Adipocyte (in vitro differentiated cells): ENCODE data around the gene FAM78B.
A peak's percentile ranks its signal among the peaks of the same experiment; 100 is the strongest.

Source experiments
- DNase-seq: peaks from one replicate; pipeline ENCODE4 v3.0.0-alpha.2; 2015; ENCODE audit warnings: low read depth
- H3K27me3 ChIP-seq: replicated peaks from 2 replicates; pipeline ENCODE4 v1.7.0; 2013; ENCODE audit warnings: mild to moderate bottlenecking, low read length, moderate library complexity; ENCODE audit not compliant: control insufficient read depth, insufficient read depth
- H3K36me3 ChIP-seq: 2 replicates; pipeline ENCODE4 v1.7.0; 2013; ENCODE audit warnings: low read length, mild to moderate bottlenecking, moderate library complexity; ENCODE audit not compliant: control insufficient read depth, insufficient read depth, severe bottlenecking
- H3K4me1 ChIP-seq: 2 replicates; pipeline ENCODE4 v1.7.0; 2013; ENCODE audit warnings: mild to moderate bottlenecking, low read length, moderate library complexity; ENCODE audit not compliant: control insufficient read depth, insufficient read depth
- H3K4me3 ChIP-seq: 2 replicates; pipeline ENCODE4 v1.7.0; 2013; ENCODE audit warnings: mild to moderate bottlenecking, low read length, moderate library complexity
- H3K9ac ChIP-seq: 2 replicates; pipeline ENCODE4 v1.7.0; 2013; ENCODE audit warnings: mild to moderate bottlenecking, low read length, moderate library complexity
- H3K9me3 ChIP-seq: 2 replicates; pipeline ENCODE4 v1.7.0; 2013; ENCODE audit warnings: mild to moderate bottlenecking, low read length, moderate library complexity; ENCODE audit not compliant: control insufficient read depth

FAM78B gene

DNA sequence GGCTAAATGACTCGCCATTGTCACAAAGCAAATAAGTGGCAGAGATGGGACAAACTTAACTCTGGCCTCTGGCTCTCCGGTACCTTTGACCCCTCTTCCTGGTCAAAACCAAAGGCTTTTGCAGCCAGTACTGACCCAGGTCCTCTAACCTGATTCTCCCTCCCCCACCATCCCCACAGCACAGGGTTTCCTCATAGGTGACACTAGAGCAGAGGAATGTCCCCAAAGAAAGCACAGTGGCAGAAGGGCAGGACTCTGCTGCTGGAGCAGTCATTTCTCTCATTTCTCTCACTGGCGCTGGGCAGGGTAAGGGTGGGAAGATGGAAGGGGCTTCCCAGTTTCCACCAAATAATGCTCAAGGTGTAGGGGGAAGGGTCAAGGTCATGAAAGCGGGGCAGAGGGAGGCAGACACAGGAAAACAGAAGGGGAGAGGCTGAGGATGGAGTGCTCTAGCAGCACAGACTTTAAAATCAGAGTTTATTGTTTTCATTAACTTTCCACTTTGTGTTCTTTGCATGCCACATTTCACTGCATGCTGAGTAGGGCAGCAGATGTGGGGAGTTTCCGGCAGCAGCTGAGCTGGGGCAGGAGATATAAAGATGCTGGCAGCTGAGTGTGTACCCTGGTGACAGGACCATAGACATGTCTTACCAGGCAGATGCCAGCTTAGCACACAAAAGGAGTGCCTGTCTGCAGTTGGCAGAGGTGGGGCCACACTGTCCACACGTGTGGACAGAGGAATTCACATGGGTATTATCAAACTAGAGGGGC, 80.5 kb downstream of the FAM78B start:
- H3K4me3 ChIP-seq, result no peak overlapping the region
- no peaks in the 10 kb centered on the region for H3K4me1 ChIP-seq
- no peaks in the 10 kb centered on the region for H3K9me3 ChIP-seq
- H3K27me3 ChIP-seq, result peaks cover 3% of the 10 kb centered on the region
- no peak overlapping the region for H3K9ac ChIP-seq
- no peaks in the 10 kb centered on the region for H3K36me3 ChIP-seq
- no peak for DNase-seq

GRCh38 chr1:166084613-166085012, 82.2 kb downstream of the FAM78B start:
- no peak overlapping the region for H3K9ac ChIP-seq
- peaks cover 3% of the 10 kb centered on the region for H3K27me3 ChIP-seq
- H3K9me3 ChIP-seq, result no peaks in the 10 kb centered on the region
- H3K36me3 ChIP-seq, result no peaks in the 10 kb centered on the region
- no peak for DNase-seq
- H3K4me3 ChIP-seq, result no peak overlapping the region
- H3K4me1 ChIP-seq, result no peaks in the 10 kb centered on the region

DNA sequence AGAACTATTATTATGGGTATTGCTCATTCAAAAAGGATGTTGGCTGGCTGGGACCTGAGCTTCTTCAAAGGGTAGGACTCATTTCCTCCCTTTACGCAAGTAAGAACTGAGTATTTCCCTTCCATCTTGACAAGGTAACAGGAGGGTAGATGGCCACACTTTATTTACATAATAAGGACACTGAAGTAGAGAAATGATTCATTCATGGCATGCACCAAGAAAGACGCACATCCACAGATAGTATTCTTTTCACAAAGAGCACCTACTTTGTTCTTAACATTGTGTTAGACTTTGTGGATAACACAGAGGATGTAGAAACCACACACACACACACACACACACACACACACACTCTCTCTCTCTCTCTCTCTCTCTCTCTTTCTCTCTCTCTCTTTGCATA, 82.9 kb downstream of the FAM78B start:
- Histone ChIP-seq H3K27me3 (peaks cover 3% of the 10 kb centered on the region), H3K9ac (no peak overlapping the region), H3K36me3 (no peaks in the 10 kb centered on the region), H3K4me1 (no peaks in the 10 kb centered on the region), H3K4me3 (no peak overlapping the region), H3K9me3 (no peaks in the 10 kb centered on the region)
- DNase-seq, result no peak

GRCh38 chr1:166082601-166083000, 84.2 kb downstream of the FAM78B start:
- H3K4me3 ChIP-seq, result no peak overlapping the region
- no peak overlapping the region for H3K9ac ChIP-seq
- no peaks in the 10 kb centered on the region for H3K4me1 ChIP-seq
- no peaks in the 10 kb centered on the region for H3K9me3 ChIP-seq
- H3K27me3 ChIP-seq, result no peaks in the 10 kb centered on the region
- no peaks in the 10 kb centered on the region for H3K36me3 ChIP-seq
- no peak for DNase-seq

- no peaks in the 10 kb centered on the region for H3K36me3 ChIP-seq
- no peak overlapping the region for H3K4me3 ChIP-seq
- no peak overlapping the region for H3K9ac ChIP-seq
- H3K9me3 ChIP-seq, result no peaks in the 10 kb centered on the region
- DNase-seq, result no peak
- no peaks in the 10 kb centered on the region for H3K4me1 ChIP-seq
- no peaks in the 10 kb centered on the region for H3K27me3 ChIP-seq
Observed at GRCh38 chr1:166080967-166081870, 85.6 kb downstream of the FAM78B start.

DNA sequence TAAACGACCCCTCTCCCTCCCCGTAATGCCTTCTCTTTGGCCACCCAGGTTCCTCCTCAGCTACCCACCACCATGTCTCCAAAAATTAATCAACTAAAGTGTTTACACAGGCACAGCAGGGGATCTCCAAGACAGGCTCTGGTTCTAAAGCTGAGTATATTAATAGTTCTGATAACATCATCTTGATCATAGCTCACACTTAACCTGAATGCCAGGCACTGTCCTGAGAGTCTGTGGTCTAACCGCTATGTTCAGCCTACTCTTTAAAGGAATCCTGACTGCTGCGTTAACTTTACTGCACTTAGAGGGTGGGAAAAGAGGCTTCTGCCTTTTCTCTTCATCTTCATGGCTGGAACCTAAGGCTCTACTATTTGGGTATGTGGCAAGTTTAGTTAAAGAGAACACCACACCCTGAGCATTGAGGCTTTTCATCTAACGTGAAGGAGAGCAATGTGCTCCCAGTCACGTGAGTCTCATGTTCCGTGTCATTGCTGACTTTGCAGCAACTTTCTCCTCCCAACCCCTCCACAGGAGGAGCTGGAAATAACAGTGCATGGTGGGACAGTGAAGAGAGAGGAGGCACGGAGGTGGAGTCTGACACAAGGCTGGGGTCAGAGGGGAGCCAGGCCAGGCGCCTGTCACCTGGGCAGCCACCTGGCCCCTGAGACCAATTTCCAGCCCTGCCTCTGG, 86.4 kb downstream of the FAM78B start:
- Histone ChIP-seq H3K4me1 (no peaks in the 10 kb centered on the region), H3K9me3 (no peaks in the 10 kb centered on the region), H3K4me3 (no peak overlapping the region), H3K36me3 (no peaks in the 10 kb centered on the region), H3K27me3 (no peaks in the 10 kb centered on the region), H3K9ac (no peak overlapping the region)
- no peak for DNase-seq

GRCh38 chr1:166079276-166079675, 87.5 kb downstream of the FAM78B start:
- Histone ChIP-seq H3K9ac (no peak overlapping the region), H3K4me3 (no peak overlapping the region), H3K27me3 (no peaks in the 10 kb centered on the region), H3K4me1 (no peaks in the 10 kb centered on the region), H3K36me3 (no peaks in the 10 kb centered on the region), H3K9me3 (no peaks in the 10 kb centered on the region)
- no peak for DNase-seq

- Histone ChIP-seq H3K9me3 (no peaks in the 10 kb centered on the region), H3K36me3 (no peaks in the 10 kb centered on the region), H3K4me1 (no peaks in the 10 kb centered on the region), H3K27me3 (no peaks in the 10 kb centered on the region), H3K4me3 (no peak overlapping the region), H3K9ac (no peak overlapping the region)
- no peak for DNase-seq
Observed at GRCh38 chr1:166073489-166073888, 93.3 kb downstream of the FAM78B start.

GRCh38 chr1:166069390-166069789, 97.4 kb downstream of the FAM78B start:
- no peaks in the 10 kb centered on the region for H3K4me1 ChIP-seq
- no peaks in the 10 kb centered on the region for H3K9me3 ChIP-seq
- no peak overlapping the region for H3K9ac ChIP-seq
- H3K36me3 ChIP-seq, result no peaks in the 10 kb centered on the region
- no peaks in the 10 kb centered on the region for H3K27me3 ChIP-seq
- H3K4me3 ChIP-seq, result no peak overlapping the region
- DNase-seq, result peak; percentile 30

- Histone ChIP-seq H3K27me3 (no peaks in the 10 kb centered on the region), H3K9me3 (no peaks in the 10 kb centered on the region), H3K9ac (no peak overlapping the region), H3K4me1 (no peaks in the 10 kb centered on the region), H3K4me3 (no peak overlapping the region), H3K36me3 (no peaks in the 10 kb centered on the region)
- no peak for DNase-seq
Observed at GRCh38 chr1:166066107-166066506, 100.7 kb downstream of the FAM78B start.

- no peak overlapping the region for H3K9ac ChIP-seq
- no peak overlapping the region for H3K4me3 ChIP-seq
- H3K9me3 ChIP-seq, result no peaks in the 10 kb centered on the region
- no peaks in the 10 kb centered on the region for H3K36me3 ChIP-seq
- DNase-seq, result no peak
- no peaks in the 10 kb centered on the region for H3K27me3 ChIP-seq
- no peaks in the 10 kb centered on the region for H3K4me1 ChIP-seq
Observed at GRCh38 chr1:166064951-166065350, 101.8 kb downstream of the FAM78B start.
